Renal pelvis (tissue), 4 donors: ENCODE data around the gene EPHA4. TPM values are rescaled to one million over a fixed set of nuclear protein-coding genes. Genes with fewer than 3 reads are reported as not detected.

Source experiments
- DNase-seq: peaks from one replicate; pipeline ENCODE4 v3.0.0-alpha.2; 2013
- polyA plus RNA-seq, 3 donors: library from polyadenylated mRNA; unstranded; fragments of 120-200 nt; gene quantifications; one replicate each; pipeline ENCODE4 v1.2.1, GENCODE V29; 2013; ENCODE audit not compliant: insufficient read length in 3 of 3

EPHA4 gene
- polyA plus RNA-seq, 3 donors, result 52.8 to 65.0 (median 56.1) TPM

DNA sequence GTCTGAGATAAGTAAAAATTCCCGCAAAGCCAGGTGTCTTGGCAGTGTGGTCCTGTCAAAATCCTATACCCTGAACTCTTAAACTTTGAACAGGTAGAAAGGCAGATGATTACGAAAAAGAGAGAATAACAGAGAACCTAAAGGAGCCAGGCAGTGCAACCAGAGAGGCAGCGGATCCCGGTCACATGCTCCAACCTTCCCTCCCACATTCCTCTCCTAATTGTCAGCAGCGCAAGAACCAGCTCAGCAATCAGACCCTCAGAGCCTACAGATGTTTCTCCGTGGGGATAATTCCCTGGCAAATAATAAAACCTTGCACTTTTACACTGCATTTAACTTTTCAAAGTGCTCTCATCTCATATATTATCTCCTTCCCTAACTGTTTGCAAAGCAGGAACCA lies 124.8 kb downstream of the EPHA4 start:
- no peak for DNase-seq

DNA sequence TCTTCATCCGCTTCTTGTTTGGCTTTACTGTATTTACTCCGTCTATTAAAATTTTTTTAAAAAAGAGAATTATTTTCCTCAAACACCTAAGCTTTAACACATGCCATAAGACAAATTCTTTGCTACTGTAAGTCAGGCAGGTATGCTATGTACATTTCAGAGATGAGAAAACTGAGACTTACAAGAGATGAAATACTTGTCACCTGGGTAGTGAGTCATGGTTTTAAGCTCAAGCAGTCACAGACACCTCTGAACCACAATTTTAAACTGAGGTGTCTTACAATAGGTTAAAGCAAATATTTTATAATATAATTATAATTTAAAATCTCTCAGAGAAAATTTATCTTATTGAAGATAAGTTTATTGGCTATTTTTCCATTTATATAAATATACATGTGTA lies 126.0 kb downstream of the EPHA4 start:
- DNase-seq, result no peak

DNA sequence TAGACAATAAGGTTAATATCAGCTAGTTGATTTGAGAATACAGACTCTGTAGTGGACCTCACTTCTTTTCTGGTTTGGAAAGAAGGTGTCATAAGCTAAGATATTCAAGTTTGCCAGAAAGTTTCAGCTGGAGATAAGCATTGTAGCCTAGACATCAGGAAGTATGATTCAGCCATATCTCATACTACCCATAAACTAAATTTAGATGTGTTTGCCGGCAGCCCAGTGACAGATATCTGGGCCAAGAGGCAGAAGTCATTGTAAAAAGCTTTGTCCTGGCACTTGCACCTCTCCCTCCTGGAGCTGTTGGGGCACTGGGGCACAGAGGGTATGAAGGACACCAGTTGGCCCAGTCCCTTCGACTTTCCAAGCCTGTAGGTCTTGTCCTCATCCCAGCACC lies 128.0 kb downstream of the EPHA4 start:
- no peak for DNase-seq

DNA sequence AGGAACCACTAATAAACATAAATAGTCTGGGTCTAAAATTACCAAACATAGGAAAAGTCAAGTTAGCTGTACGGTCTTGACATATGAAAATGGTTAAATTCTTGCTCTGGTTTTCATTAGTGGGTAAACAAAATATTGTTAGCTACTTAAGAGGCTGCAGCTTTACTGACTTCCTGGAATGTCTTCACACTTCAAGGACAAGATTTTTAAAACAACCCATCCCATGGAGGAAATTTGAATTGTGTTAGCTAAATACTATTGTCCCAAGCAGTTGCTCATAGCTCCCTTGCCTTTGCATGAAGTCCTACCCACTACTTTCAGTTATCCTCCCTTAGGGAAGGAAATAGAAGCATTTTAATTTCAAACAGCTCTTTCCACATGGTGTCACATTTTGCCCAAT lies 128.5 kb downstream of the EPHA4 start:
- DNase-seq, result no peak

DNA sequence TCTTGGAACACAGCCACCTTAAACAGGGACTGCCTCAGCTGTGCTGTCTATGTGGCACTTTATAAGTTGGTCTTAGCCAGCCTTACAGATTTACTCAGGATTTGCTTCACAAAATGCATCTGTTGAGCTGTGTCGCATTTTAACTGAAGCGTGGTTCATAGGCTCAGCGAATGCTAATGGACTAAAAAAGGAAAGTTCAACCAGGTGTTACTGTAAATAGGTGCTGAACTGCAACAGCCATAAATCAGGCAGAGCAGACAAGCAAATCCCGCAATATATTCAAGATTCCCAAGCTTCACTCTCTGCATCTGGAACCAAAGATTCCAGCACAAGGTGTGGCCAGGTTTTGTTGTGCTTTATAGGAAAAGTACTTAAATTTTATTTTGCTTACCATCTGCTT lies 130.0 kb downstream of the EPHA4 start:
- peak; percentile 43 for DNase-seq

DNA sequence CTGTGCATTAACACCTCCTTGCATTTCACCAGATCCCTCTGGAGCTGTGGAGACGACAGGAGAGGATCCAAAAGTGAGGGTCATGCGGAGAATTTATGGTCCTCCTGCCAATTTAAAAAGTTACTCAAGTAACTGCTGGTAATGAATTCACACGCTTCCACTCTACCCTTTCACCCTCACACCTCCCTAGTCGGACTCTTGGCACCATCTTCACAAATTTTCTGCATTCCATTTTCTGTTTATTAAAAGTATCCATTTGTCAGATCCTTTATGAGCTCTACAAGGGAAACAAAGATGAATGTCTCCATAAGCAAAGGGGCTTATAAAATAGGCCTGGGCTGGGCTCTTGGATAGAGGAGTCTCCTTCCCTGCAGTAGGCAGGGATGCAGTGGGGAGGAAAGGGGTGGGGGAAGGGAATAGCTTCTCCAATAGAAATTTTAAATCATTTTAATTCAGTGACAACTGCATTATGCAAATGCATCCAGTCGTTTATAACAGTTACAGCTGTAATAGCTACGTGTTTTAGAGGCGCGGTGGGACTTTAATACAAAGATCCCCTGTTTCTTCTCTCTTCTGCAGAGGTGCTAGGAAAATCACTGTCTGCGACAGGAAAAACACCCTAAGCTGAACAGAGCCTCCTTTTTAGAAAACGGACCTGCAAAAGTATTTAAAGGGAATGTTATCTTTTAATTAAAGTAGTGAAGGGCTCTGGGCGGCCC lies 132.2 kb downstream of the EPHA4 start:
- no peak for DNase-seq

DNA sequence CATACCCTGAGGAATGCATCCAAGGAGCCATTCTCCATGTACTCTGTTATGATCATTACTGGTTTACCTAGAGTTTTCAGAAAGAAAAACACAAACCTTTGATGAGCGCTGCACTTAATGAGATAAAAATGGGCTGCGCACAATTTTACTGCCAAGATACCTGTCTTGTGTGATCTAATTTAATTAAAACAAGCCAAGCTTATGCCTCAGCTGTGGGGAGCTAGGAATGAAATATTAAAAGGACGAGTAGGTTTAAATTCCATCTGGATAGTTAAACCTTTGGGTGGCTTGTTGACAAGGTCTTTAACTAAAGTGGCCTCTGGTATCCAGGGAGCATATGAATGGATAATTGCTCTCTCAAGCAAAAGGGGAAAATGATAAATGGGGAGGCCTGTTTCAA lies 135.0 kb downstream of the EPHA4 start:
- no peak for DNase-seq

DNA sequence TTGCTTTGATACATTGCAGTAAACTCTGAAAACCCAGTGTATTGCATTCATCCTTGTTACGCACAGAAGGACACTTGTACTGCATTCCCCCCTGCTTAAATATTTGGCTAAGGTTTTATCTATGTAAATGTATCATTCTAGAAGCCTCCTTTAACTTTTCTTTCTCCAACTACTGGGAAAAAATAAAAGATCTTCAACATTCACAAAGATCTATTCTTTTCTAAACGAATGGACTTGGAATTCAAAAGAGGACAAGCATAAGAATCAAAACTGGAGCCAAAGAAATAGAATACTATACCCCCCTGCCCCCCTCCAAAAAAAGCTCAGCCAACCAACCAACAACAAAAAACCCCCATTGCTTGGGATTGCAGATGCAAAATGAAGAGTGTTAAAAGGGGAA lies 136.9 kb downstream of the EPHA4 start:
- DNase-seq, result no peak

DNA sequence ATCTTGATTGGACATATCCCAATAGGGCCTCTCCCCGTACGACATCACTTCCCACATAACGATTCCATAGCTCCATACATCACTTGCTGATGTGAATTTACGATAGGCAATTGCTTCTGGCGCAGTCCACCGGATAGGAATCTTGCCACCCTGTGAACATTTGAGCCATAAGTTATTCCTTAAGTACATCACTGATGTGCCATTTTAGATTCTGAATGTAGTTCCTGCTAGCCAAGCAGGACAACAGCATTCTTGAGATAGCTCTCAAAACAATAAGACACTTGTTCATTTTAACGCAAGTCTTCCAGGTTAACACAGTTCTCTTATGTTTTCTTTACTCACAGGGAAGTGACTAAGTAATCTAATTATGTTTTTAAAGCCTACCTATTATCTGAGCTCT lies 138.0 kb downstream of the EPHA4 start:
- no peak for DNase-seq

DNA sequence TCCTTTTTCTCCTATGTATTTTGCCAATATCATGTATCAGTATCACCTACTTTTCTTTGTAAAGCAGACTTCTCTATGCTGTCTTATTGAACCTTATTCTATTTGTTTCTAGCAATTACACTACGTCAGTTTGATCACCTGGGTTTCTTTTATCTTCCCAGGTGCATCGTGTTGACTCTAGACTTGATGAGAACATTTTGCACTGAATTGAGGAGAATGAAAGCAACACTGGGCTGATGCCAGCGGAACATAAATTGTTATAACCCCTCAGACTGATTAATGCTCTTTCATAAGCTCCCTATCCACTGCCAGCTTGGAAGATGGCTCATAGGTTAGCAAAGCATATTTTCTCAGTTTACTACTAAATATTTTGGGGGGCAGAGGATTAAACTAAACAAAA lies 140.6 kb downstream of the EPHA4 start:
- no peak for DNase-seq

DNA sequence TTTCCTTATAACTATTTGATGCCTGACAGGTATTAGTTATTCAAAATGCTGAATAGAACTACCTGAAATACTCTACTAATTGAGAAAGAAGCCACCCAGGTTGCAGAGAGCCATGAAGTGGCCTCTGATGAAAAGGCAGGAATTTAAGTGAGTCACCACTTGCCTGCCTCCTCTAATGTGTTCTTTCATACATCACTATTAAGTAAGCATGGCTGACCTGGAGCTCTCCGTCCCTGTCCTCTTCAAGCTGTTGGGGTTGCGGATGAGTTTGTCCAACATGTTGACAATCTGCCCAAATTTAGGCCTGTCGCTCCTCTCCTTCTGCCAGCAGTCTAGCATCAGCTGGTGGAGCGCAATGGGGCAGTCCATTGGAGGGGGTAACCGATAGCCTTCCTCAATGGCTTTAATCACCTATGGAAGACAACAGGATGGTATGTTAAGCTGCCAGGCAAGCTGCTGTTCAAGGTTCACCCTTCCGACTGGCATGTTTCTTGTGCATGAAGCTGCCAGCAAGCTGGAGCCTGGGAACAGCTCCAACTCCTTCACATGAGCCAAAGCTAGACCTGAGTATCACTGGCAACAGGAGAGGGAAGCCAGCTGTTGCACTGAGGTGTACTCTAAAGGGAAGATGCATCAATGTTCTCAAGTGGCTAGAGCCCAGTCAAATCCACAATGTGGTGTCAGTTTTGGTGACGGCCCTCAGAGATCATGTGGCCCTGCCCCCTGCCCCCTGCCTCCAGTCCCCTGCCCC lies 142.2 kb downstream of the EPHA4 start:
- DNase-seq, result no peak

DNA sequence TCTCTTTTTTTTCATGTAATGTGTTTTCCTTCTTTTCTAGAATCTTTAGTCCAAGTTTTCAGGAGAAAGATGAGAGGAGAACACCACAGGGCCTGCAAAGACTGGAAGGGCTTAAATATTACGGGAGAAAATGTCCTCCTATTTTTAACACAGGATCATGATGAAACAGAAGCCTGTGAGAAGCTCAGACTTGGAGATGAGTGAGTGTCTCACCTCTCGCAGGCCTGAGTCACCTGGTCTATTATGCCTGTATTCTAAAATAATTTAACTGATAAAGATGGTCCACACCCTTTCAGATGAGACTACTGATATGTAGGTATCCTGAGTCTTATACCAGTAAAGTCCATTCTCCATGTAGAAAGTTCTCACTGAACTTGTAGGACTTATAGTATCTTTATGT lies 143.2 kb downstream of the EPHA4 start:
- no peak for DNase-seq

DNA sequence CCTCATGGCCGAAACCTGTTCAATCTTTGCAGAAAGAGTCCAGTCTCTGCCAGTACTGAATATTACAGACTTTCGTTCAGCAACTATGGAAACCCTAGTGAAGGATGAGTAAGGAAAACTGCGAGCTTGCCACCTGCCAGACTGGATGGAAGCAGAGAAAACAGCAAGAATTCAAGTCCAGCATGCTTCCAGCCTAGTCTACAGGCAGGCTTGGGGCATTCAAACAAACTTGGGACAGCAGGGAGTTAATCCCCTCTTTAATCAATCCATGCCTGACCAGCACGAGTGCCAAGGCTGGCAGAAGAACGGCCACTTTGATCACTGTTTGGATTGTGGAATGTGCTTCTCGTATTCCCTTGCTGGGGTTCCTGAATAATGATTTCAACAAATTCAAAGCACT lies 145.2 kb downstream of the EPHA4 start:
- DNase-seq, result no peak

DNA sequence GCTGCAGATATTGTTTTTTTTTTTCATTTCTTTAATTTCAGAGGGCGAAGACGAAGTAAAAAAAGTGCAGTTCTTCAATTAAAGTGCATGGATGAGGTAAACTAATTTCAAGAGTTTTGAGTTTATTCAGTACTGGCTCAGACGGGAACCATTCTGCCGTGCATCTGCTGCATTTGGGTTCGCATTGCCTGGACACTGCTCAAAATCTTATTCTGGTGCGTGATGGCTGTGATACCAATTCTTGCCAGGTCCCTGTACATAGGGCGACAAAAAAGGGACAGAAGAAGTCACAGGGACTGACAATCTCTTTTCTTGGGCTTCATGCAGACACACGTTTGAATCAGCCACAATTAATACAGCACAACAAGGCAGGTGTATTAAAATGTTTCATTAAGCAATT lies 146.2 kb downstream of the EPHA4 start:
- no peak for DNase-seq

DNA sequence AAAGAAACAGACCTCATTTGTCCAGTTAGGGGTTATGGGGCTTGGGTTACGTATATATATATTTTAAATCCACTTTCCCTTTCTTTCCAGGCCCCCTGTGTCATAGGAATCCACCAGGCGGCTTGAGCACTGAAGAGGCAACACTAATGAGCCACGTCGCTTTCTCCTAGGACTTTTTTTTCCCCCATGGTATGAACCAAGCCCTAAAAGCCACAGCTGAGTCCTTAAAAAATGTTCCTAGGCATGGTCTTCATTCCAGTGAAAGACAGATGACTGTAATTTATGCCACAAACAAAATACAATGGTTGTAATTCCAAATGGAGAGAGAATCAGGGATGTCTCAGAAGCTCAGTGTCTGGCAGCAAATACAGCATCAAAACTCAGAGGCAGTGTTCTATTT lies 146.8 kb downstream of the EPHA4 start:
- DNase-seq, result no peak

DNA sequence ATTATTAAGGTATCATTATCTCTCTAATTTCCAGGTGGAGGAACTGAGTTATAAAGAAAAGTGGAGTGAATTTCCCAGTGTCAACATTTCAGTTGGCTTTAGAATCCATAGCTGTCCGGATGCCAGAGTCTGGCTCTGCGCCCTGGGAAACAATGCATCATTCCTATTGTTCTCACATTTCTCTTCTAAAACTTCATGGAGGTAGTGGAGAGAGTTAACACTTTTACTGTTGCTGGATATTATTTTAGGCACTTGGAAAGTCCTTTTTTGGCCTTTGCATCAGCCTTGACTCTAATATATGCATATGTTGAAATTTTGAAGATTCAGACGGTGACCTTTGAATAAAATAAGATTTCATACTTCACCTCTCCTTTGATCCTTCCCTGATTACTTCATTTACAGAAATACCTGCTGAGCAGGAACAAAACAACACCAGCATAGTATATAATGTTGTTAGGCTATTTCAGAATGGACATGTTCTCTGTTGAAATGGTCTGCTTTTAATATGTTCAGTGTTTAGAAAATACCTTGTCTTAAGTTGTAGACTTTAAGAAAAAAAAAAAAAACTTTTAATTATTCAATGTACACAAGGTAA lies 148.8 kb downstream of the EPHA4 start:
- no peak for DNase-seq

DNA sequence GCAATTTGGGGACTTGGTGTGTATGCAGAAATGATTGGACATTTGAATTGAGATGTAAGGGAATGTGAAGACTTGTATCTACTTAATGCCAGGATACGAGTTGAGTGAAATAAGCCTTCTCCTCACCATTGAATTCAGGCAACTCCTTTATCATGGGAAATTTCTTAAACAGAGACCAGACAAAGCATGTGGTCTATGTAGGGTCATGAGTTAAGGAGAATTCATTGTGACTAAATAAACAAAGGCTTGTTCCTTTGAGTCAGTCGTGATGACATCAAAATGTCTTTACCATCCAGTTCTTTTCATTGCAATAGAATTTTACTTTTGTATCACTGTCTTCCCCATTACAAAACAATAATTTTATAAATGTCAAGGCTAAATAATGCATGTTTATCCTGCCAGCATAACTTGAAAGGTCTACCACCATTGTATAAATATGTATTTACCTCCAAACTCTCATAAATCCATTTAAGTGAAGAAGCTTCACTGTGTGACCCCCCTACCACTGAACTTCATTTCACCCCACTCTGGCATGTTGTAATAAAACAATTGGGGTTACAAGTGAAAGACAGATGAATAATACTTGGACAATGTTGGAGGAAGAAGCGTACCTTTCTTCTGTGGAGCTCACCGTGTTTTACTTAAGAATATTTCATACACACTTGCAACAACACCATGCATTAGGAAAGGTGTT lies 149.4 kb downstream of the EPHA4 start:
- DNase-seq, result no peak

DNA sequence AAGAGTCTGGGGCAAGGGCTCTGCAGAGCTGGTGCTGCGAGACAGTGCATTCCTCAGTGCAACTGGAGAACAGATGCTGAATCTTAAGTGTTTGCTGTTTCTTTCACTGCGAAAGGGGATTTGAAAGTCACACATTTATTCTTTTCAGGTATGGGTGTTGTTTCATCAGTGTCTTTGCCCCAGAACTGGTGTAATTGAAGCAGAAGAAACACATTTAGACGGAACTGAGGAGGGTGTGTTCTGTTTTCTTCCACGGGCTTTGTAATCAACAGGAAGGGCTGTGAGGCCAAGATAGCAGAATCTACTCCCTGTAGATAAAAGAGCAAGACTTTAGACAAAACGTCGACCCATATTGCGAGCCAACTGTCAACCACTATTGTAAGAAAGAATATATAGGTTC lies 151.9 kb downstream of the EPHA4 start:
- no peak for DNase-seq

DNA sequence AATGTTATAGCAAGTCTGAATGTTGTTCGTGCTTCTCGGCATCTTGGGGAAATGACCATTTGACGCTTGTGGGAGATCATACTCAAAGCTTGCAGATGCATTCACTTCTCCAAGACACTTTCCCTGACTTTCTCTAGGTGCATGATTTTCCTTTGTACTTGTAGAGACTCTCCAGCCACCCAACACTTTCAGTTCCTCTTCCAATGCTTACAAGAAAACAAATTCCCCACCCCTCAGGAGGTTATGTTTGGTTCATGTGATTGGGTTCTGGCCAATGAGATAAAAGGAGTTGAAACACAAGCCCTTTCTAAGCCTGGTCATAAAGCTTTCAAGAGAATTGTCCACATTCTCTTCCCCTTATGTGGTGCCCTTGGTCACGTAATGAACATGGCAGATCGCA lies 156.3 kb downstream of the EPHA4 start:
- DNase-seq, result no peak

DNA sequence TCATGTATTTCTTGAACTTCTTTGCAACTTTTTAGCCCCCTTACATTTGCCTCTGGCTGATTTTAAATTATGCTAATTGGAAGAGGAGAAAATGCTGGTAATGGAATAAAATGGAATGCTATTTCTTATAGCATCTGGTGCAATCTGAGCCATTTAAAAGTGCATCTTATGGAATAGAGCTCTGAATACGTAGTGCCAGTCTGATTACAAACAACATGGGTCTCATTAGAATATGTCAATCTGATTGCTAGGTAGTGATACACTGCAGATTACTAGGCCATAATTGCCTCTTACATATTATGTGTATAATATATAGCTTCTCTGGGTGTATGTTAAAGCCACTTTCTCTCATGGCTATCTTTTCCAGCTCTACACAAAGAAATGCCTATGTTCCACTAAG lies 159.1 kb downstream of the EPHA4 start:
- DNase-seq, result no peak

DNA sequence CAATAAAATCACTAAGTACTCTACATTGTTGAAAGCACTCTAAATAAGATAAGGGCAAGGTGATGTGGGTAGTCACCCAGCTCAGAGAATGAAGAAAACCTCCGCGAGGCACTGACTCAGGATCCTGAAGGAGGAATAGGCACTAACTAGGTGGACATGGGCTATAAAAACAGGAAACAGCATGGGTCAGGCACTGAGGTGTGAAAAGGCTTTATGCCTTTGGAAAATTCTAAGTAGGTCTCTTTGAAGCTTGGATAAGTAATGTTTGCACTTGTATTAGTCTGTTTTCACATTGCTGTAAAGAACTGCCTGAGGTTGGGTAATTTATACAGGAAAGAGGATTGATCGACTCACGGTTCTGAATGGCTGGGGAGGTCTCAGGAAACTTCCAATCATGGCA lies 161.6 kb downstream of the EPHA4 start:
- DNase-seq, result no peak

DNA sequence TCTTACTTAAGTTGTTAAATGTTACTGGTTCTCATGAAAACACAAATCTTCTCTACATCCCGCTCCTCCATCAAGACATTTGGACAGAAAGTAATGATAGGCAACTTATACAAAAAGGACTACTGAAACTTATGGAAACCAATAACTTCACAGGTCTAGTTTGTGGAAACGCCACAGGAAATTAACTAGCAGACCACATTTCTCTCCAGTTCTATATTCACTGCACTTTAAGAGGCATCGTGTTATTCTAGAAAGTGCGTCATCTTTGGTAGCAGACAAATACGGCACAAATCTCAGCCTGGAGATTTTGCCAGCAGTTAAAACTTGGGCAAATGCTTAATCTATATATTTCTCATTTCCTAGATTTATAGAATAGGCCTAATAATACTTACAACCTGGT lies 164.3 kb downstream of the EPHA4 start:
- DNase-seq, result no peak

DNA sequence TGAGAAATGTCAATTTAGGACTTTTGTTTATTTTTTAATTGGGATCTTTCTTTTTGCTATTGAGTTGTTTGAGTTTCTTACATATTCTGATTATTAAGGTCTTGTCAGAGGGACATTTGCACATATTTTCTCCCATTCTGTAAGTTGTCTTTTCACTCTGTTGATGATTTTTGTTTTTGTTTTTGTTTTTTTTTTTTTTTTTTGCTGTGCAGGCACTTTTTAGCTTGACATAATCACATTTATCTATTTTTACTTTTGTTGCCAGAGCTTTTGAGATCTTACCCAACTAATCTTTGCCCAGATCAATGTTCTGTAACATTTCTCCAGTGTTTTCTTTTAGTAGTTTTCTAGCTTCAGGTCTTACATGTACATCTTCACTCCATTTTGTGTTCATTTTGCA lies 166.6 kb downstream of the EPHA4 start:
- no peak for DNase-seq
